GM12864 (cell line): Measurements from ENCODE around the gene THRA.

Source experiments
- DNase-seq: peaks from one replicate; pipeline ENCODE4 v3.0.0-alpha.2; 2011; ENCODE audit warnings: low read depth
- H3K4me3 ChIP-seq: 2 replicates; pipeline ENCODE4 v1.5.1; 2011; ENCODE audit warnings: mild to moderate bottlenecking, low read depth, low read length, control low read depth
- TF ChIP-seq, protein P1 (sequence below): IDR thresholded peaks from 2 replicates; pipeline ENCODE4 v1.5.1; 2011; ENCODE audit warnings: low read depth, mild to moderate bottlenecking, moderate library complexity, low read length, control low read depth, inconsistent platforms; ENCODE audit errors: missing control alignments

The THRA gene

GRCh38 chr17:40071313-40072039 lies 8.7 kb downstream of the THRA start:
- no peak for DNase-seq
- no peak overlapping the region for H3K4me3 ChIP-seq
- TF ChIP-seq, protein P1, sequence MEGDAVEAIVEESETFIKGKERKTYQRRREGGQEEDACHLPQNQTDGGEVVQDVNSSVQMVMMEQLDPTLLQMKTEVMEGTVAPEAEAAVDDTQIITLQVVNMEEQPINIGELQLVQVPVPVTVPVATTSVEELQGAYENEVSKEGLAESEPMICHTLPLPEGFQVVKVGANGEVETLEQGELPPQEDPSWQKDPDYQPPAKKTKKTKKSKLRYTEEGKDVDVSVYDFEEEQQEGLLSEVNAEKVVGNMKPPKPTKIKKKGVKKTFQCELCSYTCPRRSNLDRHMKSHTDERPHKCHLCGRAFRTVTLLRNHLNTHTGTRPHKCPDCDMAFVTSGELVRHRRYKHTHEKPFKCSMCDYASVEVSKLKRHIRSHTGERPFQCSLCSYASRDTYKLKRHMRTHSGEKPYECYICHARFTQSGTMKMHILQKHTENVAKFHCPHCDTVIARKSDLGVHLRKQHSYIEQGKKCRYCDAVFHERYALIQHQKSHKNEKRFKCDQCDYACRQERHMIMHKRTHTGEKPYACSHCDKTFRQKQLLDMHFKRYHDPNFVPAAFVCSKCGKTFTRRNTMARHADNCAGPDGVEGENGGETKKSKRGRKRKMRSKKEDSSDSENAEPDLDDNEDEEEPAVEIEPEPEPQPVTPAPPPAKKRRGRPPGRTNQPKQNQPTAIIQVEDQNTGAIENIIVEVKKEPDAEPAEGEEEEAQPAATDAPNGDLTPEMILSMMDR = no peak

DNA sequence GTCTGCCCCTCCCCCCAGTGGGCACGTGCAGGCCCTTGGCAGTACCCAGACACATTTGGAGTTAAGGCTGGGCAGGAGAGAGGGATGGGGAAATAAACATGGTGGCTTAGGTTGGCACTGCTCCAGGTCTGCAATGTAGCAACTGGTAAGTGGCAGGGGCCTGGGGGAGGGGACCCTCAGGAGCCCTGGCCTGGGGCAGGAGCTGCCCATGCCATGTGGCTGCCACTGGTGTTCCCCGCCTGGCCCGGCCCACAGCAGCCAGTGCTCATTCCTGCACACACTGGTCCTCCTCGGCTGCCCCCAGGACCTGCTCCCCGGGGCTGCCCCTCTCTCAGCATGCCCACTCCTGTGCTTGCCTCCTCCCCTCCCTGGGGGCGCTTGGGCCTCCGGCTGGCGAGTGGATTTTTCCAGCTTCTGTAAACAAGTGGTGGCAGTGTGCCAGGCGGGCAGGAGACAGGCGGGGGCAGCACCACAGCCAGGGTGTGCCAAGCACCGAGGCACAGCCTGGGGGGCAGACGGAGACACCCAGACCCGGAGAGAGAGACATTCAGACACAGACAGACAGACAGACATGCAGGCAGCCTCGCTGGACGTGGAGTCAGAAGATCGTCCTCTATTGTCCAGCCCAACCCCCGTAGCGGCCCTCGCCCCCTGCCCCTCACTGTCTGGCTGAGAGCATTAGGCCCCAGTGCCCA lies 9.4 kb downstream of the THRA start:
- no peak overlapping the region for H3K4me3 ChIP-seq
- TF ChIP-seq, protein P1 = no peak
- no peak for DNase-seq

DNA sequence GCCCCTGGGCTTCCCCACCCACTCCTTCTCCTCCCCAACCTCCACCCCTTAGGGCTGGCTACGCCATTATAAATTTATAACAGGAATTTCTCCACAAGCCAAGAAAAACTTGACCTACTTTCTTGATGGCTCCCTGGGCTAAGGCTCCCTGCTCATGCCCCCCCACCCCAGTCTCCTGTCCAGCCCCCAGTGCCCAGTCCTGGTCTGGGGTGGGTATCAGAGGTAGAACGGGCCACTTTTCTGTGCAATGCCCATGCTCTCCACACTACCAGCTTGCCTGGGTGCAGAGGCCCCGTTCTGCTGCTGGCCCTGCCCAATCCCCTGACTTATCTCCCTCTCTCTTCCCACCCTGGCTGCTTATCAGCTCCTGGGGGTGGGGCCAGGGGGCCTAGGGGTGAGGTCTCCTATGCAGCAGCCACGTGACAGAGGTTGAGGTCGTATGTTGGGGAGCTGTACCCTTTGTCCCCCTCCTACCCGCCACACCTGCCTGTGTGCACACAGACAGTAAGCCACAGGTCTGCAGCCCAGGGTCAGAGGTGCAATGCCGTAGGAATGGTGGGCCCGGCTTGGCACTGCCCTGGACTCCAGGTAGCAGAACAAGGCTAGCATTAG lies 10.1 kb downstream of the THRA start:
- H3K4me3 ChIP-seq = no peak overlapping the region
- TF ChIP-seq, protein P1 = no peak
- DNase-seq = no peak

- TF ChIP-seq, protein P1 = no peak
- DNase-seq = no peak
- no peak overlapping the region for H3K4me3 ChIP-seq
Observed at GRCh38 chr17:40073454-40074174, 10.8 kb downstream of the THRA start.

DNA sequence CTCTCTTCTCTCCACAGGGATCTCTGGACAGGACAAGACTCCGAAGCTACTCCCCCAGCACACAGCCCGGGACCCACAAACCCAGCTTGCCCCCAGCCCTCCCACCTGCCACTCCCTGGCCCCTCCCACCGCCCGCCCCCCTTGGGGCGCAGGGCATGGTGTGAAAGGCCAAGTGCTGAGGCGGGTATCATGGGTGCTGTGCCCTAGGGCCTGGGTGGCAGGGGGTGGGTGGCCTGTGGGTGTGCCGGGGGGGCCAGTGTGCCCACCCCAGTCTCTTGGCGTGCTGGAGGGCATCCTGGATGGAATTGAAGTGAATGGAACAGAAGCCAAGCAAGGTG lies 11.4 kb downstream of the THRA start:
- H3K4me3 ChIP-seq = no peak overlapping the region
- TF ChIP-seq, protein P1 = no peak
- DNase-seq = no peak

DNA sequence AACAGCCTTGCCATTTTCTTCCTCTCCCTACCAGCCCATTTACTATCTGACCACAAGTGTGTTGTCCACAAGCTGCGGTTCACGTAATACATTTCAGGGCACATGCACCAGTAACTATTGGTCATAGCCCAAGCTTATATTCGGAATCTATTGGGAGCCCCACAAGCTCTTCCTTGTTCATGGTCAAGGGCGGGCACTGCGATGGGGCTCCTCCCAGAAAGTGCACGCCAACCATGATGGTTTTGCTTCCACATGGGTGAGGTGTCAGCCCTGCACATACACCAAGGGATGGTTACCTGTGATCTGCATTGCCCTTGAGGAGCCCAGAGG lies 12.1 kb downstream of the THRA start:
- DNase-seq = no peak
- no peak overlapping the region for H3K4me3 ChIP-seq
- TF ChIP-seq, protein P1 = no peak
